GM21717 (cell line): ENCODE data around the gene PDZD11.
"Not testable (repeated sequence)": the region's sequence is repeated elsewhere in the genome, so short reads cannot be mapped to it uniquely, and the experiment has no call there.

Experiments used
- ATAC-seq: cut with Tn5 transposase; IDR thresholded peaks from one replicate; pipeline ENCODE4 v1.9.1; 2021; ENCODE audit warnings: mild to moderate bottlenecking, moderate library complexity; ENCODE audit not compliant: unreplicated experiment

The PDZD11 gene

GRCh38 chrX:70289793-70290770 lies at the start of gene PDZD11, which contains the start of gene KIF4A:
Gene PDZD11 (minus strand): TSS chrX:70289927. CDS start chrX:70289341, 586 bp downstream.
Gene KIF4A (plus strand): TSS chrX:70290104. CDS start chrX:70290459, 355 bp downstream.
- ATAC-seq, result peak; percentile 98

- ATAC-seq, result no peak
Measured at GRCh38 chrX:70338290-70338689, 48.6 kb upstream of the PDZD11 start.

- peak; percentile 100 for ATAC-seq
Measured at GRCh38 chrX:70336767-70337166, 47.0 kb upstream of the PDZD11 start.

- ATAC-seq, result no peak
Measured at GRCh38 chrX:70332600-70332999, 42.9 kb upstream of the PDZD11 start.

GRCh38 chrX:70331161-70331560 lies 41.4 kb upstream of the PDZD11 start:
- ATAC-seq, result no peak

- ATAC-seq, result no peak
Measured at GRCh38 chrX:70324326-70324725, 34.6 kb upstream of the PDZD11 start.

- ATAC-seq, result not testable (repeated sequence)
Measured at GRCh38 chrX:70323628-70324027, 33.9 kb upstream of the PDZD11 start.

- ATAC-seq, result no peak
Measured at GRCh38 chrX:70322784-70323183, 33.1 kb upstream of the PDZD11 start.

- no peak for ATAC-seq
Measured at GRCh38 chrX:70313503-70313902, 23.8 kb upstream of the PDZD11 start.

- no peak for ATAC-seq
Measured at GRCh38 chrX:70301716-70302115, 12.0 kb upstream of the PDZD11 start.

- no peak for ATAC-seq
Measured at GRCh38 chrX:70293621-70294020, 3.9 kb upstream of the PDZD11 start.

- no peak for ATAC-seq
Measured at GRCh38 chrX:70292788-70293187, 3.1 kb upstream of the PDZD11 start.

GRCh38 chrX:70289168-70289792 lies 447 bp downstream of the PDZD11 start:
- ATAC-seq, result no peak

GRCh38 chrX:70281951-70282350 lies 7.8 kb downstream of the PDZD11 start, which contains the start of gene RAB41:
Gene RAB41 (plus strand): TSS chrX:70282172. CDS start chrX:70282218, 46 bp downstream.
- ATAC-seq, result no peak

GRCh38 chrX:70280573-70280972 lies 9.2 kb downstream of the PDZD11 start:
- no peak for ATAC-seq

- no peak for ATAC-seq
Measured at GRCh38 chrX:70279081-70279480, 10.6 kb downstream of the PDZD11 start.

- ATAC-seq, result not testable (repeated sequence)
Measured at GRCh38 chrX:70274029-70274428, 15.7 kb downstream of the PDZD11 start.

- ATAC-seq, result no peak
Measured at GRCh38 chrX:70268034-70268433, 21.7 kb downstream of the PDZD11 start, which contains the start of gene ARR3. Gene ARR3 (plus strand): TSS chrX:70268334. CDS start chrX:70269386, 1,052 bp downstream.

- ATAC-seq, result no peak
Measured at GRCh38 chrX:70264784-70265183, 24.9 kb downstream of the PDZD11 start.

GRCh38 chrX:70262952-70263567 lies 26.7 kb downstream of the PDZD11 start:
- peak; percentile 66 for ATAC-seq

- no peak for ATAC-seq
Measured at GRCh38 chrX:70260104-70260503, 29.6 kb downstream of the PDZD11 start, which contains the start of gene P2RY4. Gene P2RY4 (minus strand): TSS chrX:70260204. CDS start chrX:70259624, 580 bp downstream.
